ENCODE measurements around the gene OMP.

OMP gene

GRCh38 chr11:77123591-77123990, 21.0 kb downstream of the OMP start:
- H3K9ac ChIP-seq: no peak overlapping the region
- no peaks in the 10 kb centered on the region for H3K9me3 ChIP-seq (ENCODE audit: control insufficient read depth, low read length)
- no peaks in the 10 kb centered on the region for H3K79me2 ChIP-seq
- no peaks in the 10 kb centered on the region for H3K36me3 ChIP-seq (ENCODE audit: control insufficient read depth, insufficient read depth, low read length)
- no peak overlapping the region for H3K4me2 ChIP-seq (ENCODE audit: low read length)
- TF ChIP-seq, protein P1, sequence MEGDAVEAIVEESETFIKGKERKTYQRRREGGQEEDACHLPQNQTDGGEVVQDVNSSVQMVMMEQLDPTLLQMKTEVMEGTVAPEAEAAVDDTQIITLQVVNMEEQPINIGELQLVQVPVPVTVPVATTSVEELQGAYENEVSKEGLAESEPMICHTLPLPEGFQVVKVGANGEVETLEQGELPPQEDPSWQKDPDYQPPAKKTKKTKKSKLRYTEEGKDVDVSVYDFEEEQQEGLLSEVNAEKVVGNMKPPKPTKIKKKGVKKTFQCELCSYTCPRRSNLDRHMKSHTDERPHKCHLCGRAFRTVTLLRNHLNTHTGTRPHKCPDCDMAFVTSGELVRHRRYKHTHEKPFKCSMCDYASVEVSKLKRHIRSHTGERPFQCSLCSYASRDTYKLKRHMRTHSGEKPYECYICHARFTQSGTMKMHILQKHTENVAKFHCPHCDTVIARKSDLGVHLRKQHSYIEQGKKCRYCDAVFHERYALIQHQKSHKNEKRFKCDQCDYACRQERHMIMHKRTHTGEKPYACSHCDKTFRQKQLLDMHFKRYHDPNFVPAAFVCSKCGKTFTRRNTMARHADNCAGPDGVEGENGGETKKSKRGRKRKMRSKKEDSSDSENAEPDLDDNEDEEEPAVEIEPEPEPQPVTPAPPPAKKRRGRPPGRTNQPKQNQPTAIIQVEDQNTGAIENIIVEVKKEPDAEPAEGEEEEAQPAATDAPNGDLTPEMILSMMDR (IDR thresholded peaks at IDR 0.05): no peak
- H3K4me1 ChIP-seq: no peaks in the 10 kb centered on the region
- H3K27ac ChIP-seq: no peak overlapping the region
- H3K4me3 ChIP-seq (ENCODE audit: low read depth, low read length): no peak overlapping the region
- H2AFZ ChIP-seq: no peak overlapping the region
- no peaks in the 10 kb centered on the region for H3K27me3 ChIP-seq (ENCODE audit: control insufficient read depth, insufficient read depth, low read length)

DNA sequence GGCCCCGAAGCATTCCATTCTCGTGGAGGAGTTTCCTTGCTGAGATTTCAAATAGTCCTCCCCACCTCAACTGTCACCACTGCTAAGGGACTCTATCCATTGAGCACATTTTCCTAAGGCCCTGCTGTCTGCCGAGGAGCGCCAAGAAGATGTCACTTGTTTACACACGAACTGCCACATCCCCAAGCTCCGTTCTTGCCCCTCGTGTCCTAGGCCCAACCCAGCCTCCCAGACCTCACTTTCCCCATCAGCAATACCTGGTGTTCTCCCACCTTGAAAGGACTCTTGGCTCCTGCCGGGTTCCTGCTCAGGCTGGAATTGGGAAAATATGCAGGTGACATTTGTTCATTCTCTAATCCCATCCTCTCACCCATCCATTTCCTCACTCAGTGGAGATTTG, 21.4 kb downstream of the OMP start:
- no peak overlapping the region for H2AFZ ChIP-seq
- H3K4me2 ChIP-seq (ENCODE audit: low read length): no peak overlapping the region
- no peak overlapping the region for H3K9ac ChIP-seq
- TF ChIP-seq, protein P1 (IDR thresholded peaks at IDR 0.05): no peak
- no peaks in the 10 kb centered on the region for H3K9me3 ChIP-seq (ENCODE audit: control insufficient read depth, low read length)
- H3K27ac ChIP-seq: no peak overlapping the region
- no peaks in the 10 kb centered on the region for H3K79me2 ChIP-seq
- H3K36me3 ChIP-seq (ENCODE audit: control insufficient read depth, insufficient read depth, low read length): no peaks in the 10 kb centered on the region
- no peaks in the 10 kb centered on the region for H3K4me1 ChIP-seq
- H3K27me3 ChIP-seq (ENCODE audit: control insufficient read depth, insufficient read depth, low read length): no peaks in the 10 kb centered on the region
- no peak overlapping the region for H3K4me3 ChIP-seq (ENCODE audit: low read depth, low read length)

GRCh38 chr11:77124488-77124887, 21.8 kb downstream of the OMP start:
- Histone ChIP-seq H3K9me3 (ENCODE audit: control insufficient read depth, low read length) (no peaks in the 10 kb centered on the region), H2AFZ (no peak overlapping the region), H3K4me1 (no peaks in the 10 kb centered on the region), H3K27ac (no peak overlapping the region), H3K9ac (no peak overlapping the region), H3K79me2 (no peaks in the 10 kb centered on the region), H3K4me2 (ENCODE audit: low read length) (no peak overlapping the region), H3K4me3 (ENCODE audit: low read depth, low read length) (no peak overlapping the region), H3K27me3 (ENCODE audit: control insufficient read depth, insufficient read depth, low read length) (no peaks in the 10 kb centered on the region), H3K36me3 (ENCODE audit: control insufficient read depth, insufficient read depth, low read length) (no peaks in the 10 kb centered on the region)
- TF ChIP-seq, protein P1 (IDR thresholded peaks at IDR 0.05): no peak

DNA sequence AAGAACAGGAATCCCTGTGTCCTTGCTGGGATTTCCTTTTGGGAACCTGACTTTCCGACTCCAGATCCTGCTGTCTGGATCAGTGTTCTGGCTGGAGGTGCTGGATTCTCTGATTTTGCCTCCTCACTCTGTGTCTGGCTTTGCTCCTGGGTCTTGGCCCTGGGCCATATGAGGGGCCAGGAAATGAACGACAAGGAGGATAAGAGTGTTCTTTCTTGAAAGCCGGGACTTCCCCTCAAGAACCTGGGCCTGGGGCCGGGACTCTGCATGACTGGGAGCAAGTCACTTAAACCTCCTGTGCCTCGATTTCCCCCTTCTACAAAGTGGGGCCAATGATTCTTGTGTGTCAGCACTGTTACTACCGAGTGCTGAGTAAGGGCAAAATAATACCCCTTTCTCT, 22.6 kb downstream of the OMP start:
- Histone ChIP-seq H3K79me2 (no peaks in the 10 kb centered on the region), H3K36me3 (ENCODE audit: control insufficient read depth, insufficient read depth, low read length) (no peaks in the 10 kb centered on the region), H3K4me3 (ENCODE audit: low read depth, low read length) (no peak overlapping the region)

DNA sequence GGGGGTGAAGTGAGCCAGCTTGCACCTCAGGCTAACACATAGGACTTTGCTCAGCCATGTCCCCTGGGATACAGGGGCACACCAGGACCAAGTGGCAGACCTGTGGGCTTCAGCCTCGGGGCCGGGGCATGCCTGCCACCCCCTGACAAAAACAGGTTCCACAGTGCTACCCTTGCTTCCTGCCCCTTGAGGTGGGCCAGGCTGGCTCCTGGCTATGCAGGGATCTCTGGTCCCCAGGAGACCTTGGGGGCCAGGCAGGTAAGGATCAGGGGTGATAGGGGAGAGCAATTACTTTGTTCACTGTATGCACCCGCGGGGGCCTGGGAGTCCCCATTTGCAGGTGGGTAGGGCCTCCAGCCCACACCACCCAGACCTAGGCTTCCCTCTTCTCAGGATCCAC, 23.1 kb downstream of the OMP start:
- Histone ChIP-seq H3K9me3 (ENCODE audit: control insufficient read depth, low read length) (no peaks in the 10 kb centered on the region), H2AFZ (no peak overlapping the region), H3K9ac (no peak overlapping the region), H3K79me2 (no peaks in the 10 kb centered on the region), H3K4me1 (peaks cover under 1% of the 10 kb centered on the region), H3K27ac (no peak overlapping the region), H3K36me3 (ENCODE audit: control insufficient read depth, insufficient read depth, low read length) (no peaks in the 10 kb centered on the region), H3K27me3 (ENCODE audit: control insufficient read depth, insufficient read depth, low read length) (no peaks in the 10 kb centered on the region), H3K4me2 (ENCODE audit: low read length) (no peak overlapping the region), H3K4me3 (ENCODE audit: low read depth, low read length) (no peak overlapping the region)
- TF ChIP-seq, protein P1 (IDR thresholded peaks at IDR 0.05): no peak

More for the DNA sequence above, 22.6 kb downstream of the OMP start:
- TF ChIP-seq, protein P1 (IDR thresholded peaks at IDR 0.05): no peak
- Histone ChIP-seq H3K27me3 (ENCODE audit: control insufficient read depth, insufficient read depth, low read length) (no peaks in the 10 kb centered on the region), H3K4me2 (ENCODE audit: low read length) (no peak overlapping the region), H3K9me3 (ENCODE audit: control insufficient read depth, low read length) (no peaks in the 10 kb centered on the region), H3K4me1 (no peaks in the 10 kb centered on the region), H2AFZ (no peak overlapping the region), H3K27ac (no peak overlapping the region), H3K9ac (no peak overlapping the region)

Data from parathyroid adenoma (tissue), 2 donors.